ENCODE measurements around the gene GMPPA.
A peak's percentile ranks its signal among the peaks of the same experiment; 100 is the strongest.

The GMPPA gene

DNA sequence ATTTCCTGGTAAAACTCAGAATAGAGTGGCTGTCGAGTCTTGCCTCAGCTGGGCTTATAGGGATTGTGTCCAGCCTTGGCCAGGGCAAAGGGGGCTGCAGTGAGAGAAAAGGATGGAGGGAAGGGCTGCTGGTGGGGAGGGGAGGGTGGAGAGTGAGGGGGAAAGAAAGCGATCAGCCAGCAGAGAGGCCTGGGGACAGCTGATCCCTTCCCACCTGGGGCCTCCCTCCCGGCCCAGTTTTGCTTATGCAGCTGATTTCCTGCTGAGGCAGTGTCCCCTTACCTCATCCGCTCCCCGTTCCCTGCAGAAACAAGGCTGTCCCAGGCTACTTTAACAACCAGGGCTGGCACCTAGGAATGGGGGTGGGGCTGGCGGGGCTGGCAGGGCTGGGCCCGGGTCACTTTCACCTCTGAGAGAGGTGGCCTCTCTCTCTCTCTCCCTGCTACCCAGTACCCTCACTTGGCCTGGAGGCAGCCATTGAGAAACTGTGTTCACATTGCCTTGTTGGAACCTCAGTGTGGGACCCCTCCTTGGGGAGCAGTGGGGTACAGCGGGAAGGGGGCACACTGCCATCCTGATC lies 12.2 kb upstream of the GMPPA start:
- DNase-seq, result no peak

DNA sequence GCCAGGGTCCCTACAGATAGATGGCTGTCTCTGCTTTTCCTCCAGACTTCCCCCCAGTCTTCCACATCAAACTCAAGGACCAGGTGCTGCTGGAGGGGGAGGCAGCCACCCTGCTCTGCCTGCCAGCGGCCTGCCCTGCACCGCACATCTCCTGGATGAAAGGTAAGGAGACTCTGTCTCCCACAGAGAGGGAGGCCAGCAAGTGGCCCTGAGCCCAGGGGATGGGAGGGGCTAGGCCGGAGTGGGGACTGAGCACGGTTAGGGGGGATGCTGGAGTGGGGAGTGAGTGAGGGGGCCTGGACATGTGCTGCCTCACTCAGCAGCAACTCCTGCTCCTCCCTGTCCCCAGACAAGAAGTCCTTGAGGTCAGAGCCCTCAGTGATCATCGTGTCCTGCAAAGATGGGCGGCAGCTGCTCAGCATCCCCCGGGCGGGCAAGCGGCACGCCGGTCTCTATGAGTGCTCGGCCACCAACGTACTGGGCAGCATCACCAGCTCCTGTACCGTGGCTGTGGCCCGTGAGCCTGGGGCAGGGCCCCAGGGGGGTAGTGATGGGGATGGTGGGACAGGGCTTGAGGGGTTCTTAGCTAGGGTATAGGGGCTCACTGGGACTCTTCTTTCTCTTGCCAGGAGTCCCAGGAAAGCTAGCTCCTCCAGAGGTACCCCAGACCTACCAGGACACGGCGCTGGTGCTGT lies 10.4 kb upstream of the GMPPA start:
- DNase-seq, result no peak

DNA sequence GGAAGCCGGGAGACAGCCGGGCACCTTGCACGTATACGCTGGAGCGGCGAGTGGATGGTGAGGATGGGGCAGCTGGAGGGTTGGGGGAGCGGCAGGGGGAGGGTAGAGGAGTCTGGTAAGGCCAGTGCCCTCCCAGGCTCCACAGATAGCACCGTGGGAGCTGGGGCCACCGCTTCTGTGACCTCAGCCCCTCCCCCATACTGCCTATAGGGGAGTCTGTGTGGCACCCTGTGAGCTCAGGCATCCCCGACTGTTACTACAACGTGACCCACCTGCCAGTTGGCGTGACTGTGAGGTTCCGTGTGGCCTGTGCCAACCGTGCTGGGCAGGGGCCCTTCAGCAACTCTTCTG lies 9.9 kb upstream of the GMPPA start:
- no peak for DNase-seq

DNA sequence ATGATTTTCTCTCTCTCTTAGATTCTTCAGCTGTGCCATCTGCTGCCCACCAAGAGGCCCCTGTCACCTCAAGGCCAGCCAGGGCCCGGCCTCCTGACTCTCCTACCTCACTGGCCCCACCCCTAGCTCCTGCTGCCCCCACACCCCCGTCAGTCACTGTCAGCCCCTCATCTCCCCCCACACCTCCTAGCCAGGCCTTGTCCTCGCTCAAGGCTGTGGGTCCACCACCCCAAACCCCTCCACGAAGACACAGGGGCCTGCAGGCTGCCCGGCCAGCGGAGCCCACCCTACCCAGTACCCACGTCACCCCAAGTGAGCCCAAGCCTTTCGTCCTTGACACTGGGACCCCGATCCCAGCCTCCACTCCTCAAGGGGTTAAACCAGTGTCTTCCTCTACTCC lies 9.4 kb upstream of the GMPPA start:
- no peak for DNase-seq

DNA sequence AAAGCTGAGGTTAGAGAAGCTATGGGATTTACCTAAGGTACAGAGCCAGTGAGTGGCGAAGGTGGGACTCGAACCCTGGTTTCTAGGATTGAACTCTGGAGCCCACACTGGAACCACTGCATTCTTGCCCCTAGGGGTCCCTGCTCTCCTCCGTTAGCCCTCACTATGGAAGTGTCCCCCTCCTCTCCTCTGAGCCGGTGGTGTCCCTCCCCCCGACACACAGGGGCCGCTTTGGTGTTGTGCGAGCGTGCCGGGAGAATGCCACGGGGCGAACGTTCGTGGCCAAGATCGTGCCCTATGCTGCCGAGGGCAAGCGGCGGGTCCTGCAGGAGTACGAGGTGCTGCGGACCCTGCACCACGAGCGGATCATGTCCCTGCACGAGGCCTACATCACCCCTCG lies 8.5 kb upstream of the GMPPA start:
- DNase-seq, result no peak

DNA sequence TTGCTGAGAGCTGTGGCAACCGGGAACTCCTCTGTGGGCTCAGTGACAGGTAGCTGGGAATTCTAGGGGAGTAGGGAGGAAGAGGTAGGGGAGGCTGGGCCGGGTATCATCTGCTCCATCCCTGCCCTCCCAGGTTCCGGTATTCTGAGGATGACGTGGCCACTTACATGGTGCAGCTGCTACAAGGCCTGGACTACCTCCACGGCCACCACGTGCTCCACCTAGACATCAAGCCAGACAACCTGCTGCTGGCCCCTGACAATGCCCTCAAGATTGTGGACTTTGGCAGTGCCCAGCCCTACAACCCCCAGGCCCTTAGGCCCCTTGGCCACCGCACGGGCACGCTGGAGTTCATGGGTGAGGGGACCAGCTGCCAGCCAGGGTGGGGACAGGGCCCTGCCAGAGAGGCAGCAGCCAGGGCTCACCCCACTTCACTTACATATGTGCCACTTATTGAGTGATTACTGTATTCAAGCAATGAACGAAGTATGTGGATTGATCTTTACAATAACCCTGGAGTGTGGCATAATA lies 8.0 kb upstream of the GMPPA start:
- no peak for DNase-seq

DNA sequence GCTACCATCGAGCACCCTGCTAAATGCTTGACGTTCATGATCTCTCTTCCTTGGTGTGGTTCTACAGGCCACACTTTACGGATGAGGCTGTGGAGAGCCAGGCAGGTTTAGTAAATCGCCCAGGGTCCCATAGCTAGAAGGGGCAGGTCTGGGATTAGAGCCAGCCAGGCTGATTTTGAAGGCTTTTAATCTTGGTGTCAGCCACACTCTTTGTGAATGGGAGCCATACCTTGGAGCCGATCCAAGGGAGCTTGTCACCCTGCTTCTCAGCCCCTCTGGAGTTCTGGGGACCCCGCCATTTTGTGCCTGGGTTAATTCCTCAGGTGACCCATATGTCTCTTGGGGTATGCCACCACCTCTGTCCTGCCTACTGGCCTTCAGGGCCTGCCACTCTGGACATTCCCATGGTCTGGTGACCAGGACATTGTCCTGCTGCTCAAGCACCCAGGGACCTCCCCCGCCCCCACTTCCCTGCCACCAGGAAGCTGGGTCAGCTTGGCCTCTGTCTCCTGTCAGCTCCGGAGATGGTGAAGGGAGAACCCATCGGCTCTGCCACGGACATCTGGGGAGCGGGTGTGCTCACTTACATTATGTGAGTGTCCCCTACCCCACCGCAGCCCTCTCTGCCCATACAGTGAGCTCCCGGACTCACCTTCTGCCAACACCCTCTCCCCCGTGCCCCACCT lies 7.3 kb upstream of the GMPPA start:
- no peak for DNase-seq

DNA sequence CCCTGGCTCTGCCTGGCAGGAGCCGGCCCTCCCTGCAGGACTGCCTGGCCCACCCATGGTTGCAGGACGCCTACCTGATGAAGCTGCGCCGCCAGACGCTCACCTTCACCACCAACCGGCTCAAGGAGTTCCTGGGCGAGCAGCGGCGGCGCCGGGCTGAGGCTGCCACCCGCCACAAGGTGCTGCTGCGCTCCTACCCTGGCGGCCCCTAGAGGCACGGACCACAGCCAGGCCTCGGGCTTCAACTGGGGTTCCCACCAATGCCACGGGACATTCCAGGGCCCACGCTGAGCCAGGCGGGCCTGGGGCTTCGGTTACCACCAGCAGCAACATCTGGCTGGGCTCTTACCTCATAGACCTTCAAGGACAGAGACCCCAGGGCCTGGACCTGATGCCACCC lies 6.1 kb upstream of the GMPPA start:
- DNase-seq, result no peak

DNA sequence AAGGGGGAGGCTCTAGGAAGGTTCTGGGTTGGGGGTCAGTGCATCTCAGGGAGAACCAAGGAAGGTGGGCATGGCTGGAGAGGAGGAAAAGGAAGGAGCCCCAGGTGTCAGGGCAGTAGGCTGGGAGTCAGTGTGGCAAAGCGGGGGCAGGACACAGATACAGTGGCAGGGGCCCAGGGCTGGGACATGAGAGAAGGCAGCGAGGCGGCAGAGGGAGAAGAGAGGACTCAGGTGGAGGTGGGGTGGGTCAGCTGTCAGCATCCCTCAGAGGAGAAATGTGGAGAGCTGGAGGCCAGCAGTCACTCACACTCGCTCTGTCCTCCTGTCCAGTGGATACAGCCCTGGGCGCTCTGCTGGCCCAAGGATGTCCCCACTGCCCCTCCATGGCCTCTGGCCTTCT lies 5.6 kb upstream of the GMPPA start:
- DNase-seq, result no peak

DNA sequence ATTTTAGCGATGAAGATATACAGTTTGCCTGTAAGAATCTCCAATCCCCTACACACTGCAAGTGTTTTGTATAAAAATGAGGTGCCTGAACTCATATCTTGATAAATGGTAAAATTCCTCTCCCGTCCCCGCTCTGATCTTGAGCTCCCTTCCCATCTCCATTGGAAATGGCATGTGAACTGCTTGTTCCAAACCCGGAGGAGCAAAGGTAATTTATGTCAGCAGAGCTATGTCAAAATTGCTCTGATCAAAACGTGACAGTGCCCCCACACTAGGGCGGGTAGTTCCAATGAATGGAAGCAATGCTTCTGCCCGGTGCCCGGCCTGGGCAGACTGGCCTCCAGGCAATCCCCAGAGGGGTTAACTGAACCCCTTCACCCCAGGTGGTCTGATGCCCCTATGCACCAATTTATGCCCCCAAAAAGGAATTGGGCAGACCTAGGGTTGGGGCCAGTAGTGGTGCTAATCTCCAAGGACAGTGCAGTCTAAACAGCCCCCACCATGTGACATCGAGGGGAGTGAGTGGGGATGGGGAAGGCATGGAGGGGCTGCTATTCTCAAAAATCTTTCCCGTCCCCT lies 3.6 kb upstream of the GMPPA start:
- DNase-seq, result no peak

DNA sequence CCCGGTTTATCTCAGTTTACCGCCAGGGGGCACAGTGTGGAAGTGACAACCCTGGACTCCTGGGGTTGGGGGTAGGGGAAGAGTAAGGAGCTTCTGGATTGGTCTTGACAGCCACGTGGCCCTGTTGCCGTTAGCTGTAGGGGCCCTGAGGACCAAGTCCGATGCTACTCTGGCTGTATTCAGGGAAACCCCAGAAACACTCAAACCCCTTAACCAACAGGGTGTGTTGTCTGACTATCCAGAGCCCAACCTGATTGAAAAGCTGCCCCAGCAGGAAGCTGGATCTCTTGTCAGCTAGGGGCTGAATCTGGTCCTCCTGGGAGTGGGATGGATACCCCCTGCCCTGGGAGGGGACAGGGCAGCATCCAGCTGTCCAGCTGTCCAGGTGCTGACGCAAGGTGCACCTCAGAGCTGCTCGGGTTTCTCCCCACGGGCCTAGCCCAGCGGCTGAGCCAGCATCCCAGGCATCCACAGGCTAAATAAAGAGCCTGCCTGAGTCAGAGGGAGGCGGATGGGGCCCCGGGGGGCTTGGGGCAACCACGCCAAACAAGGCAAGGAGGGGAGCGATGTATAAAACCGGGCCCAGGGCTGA lies 3.1 kb upstream of the GMPPA start:
- DNase-seq, result peak; percentile 15

DNA sequence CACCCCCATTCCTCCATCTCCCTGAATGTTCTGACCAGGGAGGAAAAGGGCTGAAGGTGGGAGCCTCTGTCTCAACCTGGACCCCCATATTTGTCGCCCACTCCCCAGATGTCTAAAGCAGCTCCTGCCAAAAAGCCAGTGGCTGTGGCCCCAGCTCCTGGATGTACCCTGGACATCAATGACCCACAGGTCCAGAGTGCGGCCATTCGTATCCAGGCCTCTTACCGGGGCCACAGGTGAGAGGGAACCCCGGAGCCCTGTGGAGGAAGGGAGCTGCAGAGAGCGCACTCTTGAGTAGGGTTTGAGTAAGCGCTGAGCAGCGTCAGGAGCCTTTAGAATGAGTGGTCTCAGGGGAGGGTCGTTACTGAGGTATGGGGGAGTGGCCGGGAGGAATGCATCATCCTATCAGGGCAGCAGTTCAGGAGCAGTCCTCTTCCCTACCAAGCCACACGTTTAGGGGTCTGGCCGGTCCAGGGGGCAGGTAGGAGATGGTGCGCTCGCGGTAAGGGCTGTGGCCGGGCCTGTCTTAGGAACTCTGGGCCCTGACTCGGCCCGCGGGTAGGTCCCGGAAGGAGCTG lies 2.4 kb upstream of the GMPPA start:
- no peak for DNase-seq

DNA sequence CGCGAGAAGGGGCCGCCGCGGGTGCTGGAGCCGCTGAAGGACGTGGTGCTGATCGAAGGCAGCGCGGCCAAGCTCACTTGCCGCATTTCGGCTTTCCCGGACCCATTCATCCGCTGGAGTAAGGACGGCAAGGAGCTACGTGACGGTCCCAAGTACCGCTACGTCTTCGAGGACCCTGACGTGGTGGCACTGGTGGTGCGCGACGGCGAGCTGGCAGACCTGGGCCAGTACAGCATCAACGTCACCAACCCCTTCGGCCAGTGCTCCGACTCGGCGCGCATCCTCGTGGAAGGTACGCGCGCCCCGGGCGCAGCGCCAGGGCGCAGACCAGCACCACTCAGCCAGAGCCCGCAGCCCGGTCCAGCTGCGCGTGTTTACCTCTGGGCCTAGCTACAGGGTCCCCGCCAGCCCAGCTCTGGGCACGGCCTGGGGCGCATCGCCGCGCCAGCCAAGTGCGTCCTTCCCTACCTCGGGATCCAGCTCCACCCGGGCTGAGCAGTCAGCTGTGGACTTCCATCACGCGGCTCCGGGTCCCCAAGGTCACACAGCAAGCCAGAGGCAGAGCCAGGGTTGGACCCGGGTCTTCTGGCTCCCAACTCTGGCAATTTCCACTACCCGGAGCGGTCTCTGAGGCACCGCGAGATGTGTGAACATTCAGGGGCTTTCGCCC lies 1.7 kb upstream of the GMPPA start:
- no peak for DNase-seq

DNA sequence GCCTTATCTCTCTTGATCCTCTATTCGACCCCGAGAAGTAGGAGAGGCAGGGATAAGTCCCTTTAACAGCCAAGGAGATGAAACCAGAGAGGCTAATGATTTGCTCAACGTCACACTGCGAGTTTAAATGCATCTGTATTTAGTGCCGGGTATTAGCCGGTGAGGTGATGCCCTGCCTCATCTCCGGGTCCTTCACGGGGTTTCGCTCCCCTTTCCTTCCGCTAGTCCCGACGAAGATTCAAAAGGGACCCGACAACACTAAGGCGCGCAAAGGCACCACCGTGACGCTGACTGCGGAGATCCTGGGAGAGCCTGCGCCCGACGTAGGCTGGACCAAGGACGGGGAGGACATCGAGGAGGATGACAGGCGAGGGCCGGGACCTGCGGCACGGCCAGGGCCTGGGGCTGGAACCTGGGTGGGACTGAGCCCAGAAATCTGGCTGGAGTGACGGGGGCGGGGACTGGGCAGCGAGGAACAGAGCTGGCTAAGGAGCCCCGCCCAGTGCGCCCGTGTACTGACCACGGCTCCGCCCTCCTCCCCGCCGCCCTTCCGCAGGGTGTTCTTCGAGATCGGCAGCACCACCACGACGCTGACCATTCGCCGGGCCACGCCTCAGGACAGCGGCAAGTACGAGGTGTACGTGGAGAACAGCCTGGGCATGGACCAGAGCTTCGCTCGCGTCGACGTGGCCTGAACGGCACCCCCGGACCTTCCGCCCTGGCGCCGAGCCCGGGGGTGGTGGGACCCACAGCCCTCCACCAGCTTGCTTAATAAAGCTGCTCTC lies 1.0 kb upstream of the GMPPA start:
- no peak for DNase-seq

DNA sequence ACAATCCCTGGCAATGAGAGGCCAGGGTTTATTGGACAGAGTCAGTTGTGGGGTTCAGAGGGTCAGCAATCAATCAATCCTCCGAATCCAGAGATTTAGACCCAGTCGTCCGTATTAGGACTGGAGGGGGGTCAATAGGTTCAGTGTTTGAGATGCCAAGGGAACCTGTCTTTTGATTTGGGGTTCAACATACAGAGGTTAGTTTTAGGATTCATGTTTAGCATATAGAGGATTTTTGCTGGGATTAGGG lies 292 bp downstream of the GMPPA start:
- no peak for DNase-seq

DNA sequence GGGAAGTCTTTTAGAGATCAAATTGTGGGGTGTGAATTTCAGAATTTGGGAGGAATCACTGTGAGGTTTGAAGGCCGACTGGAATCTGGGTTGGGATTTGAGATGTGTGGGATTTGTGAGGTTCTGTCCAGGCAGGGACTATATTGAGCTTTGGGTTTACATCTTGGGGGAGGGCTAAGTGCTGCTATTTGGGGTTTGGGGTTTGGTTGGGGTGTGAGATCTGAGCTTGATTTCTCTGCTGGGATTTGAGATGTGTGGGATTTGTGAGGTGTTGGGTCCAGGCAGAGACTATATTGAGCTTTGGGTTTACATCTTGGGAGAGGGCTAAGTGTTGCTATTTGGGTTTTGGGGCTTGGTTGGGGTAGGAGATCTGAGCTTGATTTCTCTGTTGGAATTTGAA lies 864 bp downstream of the GMPPA start:
- DNase-seq, result no peak

DNA sequence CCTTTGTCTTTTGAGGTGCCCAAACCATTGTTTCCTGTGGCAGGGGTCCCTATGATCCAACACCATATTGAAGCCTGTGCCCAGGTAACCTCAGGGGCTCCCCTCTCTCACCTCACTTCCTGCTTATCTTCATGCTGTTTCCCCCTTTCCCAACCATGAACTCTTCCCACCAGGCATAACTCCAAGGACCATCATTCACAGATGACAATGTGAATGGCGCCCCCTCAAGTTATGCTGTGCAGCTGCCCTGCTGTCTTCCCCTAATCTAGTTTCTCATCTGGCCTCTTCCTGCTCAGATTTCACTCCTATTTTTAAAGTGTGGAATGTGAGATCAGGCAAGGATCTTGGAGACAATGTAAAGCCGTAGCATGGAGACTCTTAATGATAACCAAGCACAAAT lies 1.4 kb downstream of the GMPPA start:
- no peak for DNase-seq

DNA sequence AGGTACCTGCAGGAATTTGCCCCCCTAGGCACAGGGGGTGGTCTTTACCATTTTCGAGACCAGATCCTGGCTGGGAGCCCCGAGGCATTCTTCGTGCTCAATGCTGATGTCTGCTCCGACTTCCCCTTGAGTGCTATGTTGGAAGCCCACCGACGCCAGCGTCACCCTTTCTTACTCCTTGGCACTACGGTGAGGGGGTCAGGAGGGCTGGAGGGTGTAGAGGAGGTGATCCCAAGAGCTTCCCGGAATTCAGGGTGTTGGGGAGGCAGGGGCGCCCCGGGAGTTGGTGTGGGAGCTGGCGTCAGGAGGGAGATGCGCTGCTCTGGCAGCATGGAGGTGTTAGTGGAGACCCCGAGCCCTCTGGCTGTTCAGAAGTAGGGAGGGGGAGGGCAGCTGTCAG lies 3.2 kb downstream of the GMPPA start:
- no peak for DNase-seq

DNA sequence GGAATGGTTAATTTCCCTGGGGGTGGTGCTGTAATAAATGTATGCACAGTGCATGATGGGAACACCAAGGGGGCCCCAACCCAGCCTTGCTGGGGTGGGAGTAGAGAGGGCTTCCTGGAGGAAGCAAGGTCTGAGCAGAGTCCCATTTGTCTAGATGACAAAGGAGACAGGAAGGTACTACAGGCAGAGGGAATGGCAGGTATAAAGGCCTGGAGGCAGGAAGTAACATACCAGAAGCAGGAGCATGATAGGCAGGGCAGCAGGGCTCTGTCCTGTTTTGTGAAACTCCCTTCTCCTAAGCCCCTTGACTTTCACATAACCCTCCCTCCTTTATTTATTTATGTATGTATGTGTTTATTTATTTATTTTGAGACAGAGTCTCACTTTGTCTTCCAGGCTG lies 3.9 kb downstream of the GMPPA start:
- no peak for DNase-seq

DNA sequence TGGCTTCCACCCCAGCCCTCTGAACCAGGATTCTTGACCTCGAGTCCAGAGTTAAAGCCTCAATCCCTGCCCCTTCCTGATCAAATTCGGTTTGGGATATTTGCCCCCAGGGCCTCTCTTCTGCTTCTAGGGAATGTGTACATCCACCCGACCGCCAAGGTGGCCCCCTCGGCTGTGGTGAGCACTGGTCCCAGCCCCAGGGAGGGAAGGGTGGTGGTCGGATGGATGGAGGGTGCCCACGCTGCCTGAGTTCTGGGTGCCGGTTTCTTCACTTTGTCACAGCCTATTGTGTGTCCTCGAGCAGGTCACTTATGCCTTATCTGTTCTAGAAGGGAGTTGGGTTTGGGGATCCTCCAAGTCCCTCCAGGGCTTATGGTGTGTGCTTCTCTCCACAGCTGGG lies 6.9 kb downstream of the GMPPA start:
- DNase-seq, result no peak

DNA sequence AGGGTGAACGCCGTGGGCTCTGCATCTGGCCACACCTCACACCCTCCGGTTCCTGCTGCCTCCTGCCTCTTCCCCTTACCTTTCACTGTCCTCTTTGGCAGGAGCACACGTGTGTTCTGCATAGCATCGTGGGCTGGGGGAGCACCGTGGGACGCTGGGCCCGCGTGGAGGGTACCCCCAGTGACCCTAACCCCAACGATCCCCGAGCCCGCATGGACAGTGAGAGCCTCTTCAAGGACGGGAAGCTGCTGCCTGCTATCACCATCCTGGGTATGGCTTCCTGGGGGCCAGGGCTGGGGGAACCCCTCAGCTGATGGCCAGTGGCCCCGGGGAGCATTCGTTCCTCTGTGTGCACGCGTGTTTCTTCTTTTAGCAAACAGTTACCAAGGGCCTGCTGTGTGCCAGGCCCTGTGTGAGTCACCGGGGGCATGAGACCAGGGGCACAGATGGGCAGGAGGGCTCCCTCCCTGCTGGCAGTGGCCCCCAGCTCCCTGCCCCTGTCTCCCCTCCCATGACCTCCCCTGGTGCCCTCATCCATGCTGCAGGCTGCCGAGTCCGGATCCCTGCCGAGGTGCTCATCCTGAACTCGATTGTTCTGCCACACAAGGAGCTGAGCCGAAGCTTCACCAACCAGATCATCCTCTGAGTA lies 7.6 kb downstream of the GMPPA start:
- no peak for DNase-seq
